K562 (cell line): ENCODE data around the gene MYO1B. TPM values are rescaled to one million over a fixed set of nuclear protein-coding genes. Genes with fewer than 3 reads are reported as not detected.

Experiments
- ATAC-seq: fragments of 200-7000 bp; cut with Tn5 transposase; 3 replicates; pipeline ENCODE4 v1.9.1; 2020; ENCODE audit warnings: moderate library complexity
- BruUV-seq: library from RNA; stranded (reverse); fragments of 400-500 nt; replicated peaks from 2 replicates; lab custom pipeline; 2021; lab: Mats Ljungman, UMichigan
- CTCF ChIA-PET: fragments of 300-600 bp; formaldehyde crosslinking; extraction: SDS; loops from one replicate; lab custom pipeline; 2021; ENCODE audit warnings: low intra/inter-chr PET ratio; lab: Yijun Ruan, JAX
- POLR2A ChIA-PET: fragments of 300-600, 350-650 bp; sonication (Branson Sonifier 250); formaldehyde crosslinking; extraction: SDS; loops from one replicate; lab custom pipeline; 2021; ENCODE audit warnings: antibody characterized with exemption, inconsistent platforms; lab: Yijun Ruan, JAX
- DNase-seq, 4 experiments: peaks; one replicate each; pipeline versions ENCODE4 v3.0.0 to v3.0.0-alpha.2; 2011 to 2018; ENCODE audit warnings: low spot score in 3 of 4, mixed read lengths in 3 of 4; ENCODE audit errors: extremely low read depth in 1 of 4
- FAIRE-seq: peaks from 2 replicates; lab custom pipeline; 2011; peaks lifted over from hg19 to GRCh38; lab: Jason Lieb, UNC
- H2AFZ ChIP-seq: 2 replicates; pipeline ENCODE4 v1.6.0; 2011; ENCODE audit warnings: low read depth, low read length, control low read depth, inconsistent platforms
- H3K27ac ChIP-seq: fragments of 200-600 bp; 3 replicates; pipeline ENCODE4 v1.8.0; 2011; ENCODE audit warnings: low read depth, mild to moderate bottlenecking, control low read depth, inconsistent platforms, low read length, moderate library complexity, mixed read lengths; ENCODE audit errors: extremely low read depth
- H3K27me3 ChIP-seq, 2 experiments: fragments of 300-600 bp in 1 of 2; 2 replicates in 1 of 2; 3 replicates in 1 of 2; pipeline versions ENCODE4 v1.6.0 to v1.8.0; 2011; ENCODE audit warnings: inconsistent platforms in 2 of 2, low read length in 2 of 2, mild to moderate bottlenecking in 1 of 2, mixed read lengths in 1 of 2, moderate library complexity in 1 of 2; ENCODE audit not compliant: control insufficient read depth in 2 of 2, insufficient read depth in 2 of 2
- H3K36me3 ChIP-seq: fragments of 300-600 bp; 3 replicates; pipeline ENCODE4 v1.8.0; 2011; ENCODE audit warnings: mild to moderate bottlenecking, low read length, inconsistent platforms; ENCODE audit not compliant: control insufficient read depth, insufficient read depth
- H3K4me1 ChIP-seq, 2 experiments: fragments of 200-600 bp in 1 of 2; replicated peaks in 1 of 2; 2 replicates in 1 of 2; 3 replicates in 1 of 2; pipeline versions ENCODE4 v1.5.1 to v1.8.0; 2011; ENCODE audit warnings: inconsistent platforms in 2 of 2, low read length in 2 of 2, mild to moderate bottlenecking in 1 of 2, mixed read lengths in 1 of 2, moderate library complexity in 1 of 2; ENCODE audit not compliant: control insufficient read depth in 2 of 2, insufficient read depth in 2 of 2
- H3K4me2 ChIP-seq: 2 replicates; pipeline ENCODE4 v1.6.1; 2011; ENCODE audit warnings: low read length, control low read depth, inconsistent platforms, mixed read lengths; ENCODE audit not compliant: insufficient read depth
- H3K4me3 ChIP-seq: fragments of 200-600 bp; sonication (generic), shearing (Covaris generic); 2 replicates; pipeline ENCODE4 v1.5.1; 2016; ENCODE audit warnings: control low read depth, inconsistent platforms
- H3K79me2 ChIP-seq: fragments of 200-600 bp; 3 replicates; pipeline ENCODE4 v1.8.0; 2011; ENCODE audit warnings: low read length, inconsistent platforms; ENCODE audit not compliant: control insufficient read depth, insufficient read depth
- H3K9ac ChIP-seq, 2 experiments: 2 replicates each; pipeline versions ENCODE4 v1.6.0 to v1.6.1; 2011; ENCODE audit warnings: low read depth in 2 of 2, low read length in 2 of 2, control low read depth in 1 of 2, inconsistent platforms in 1 of 2, mild to moderate bottlenecking in 1 of 2, mixed read lengths in 1 of 2; ENCODE audit not compliant: insufficient read depth in 1 of 2
- H3K9me1 ChIP-seq: one replicate; pipeline ENCODE4 v1.6.0; 2011; ENCODE audit warnings: inconsistent platforms, mild to moderate bottlenecking, low read length, moderate library complexity; ENCODE audit not compliant: control insufficient read depth, insufficient read depth
- H3K9me3 ChIP-seq: replicated peaks from 2 replicates; pipeline ENCODE4 v1.5.1; 2011; ENCODE audit warnings: low read depth, low read length, inconsistent platforms; ENCODE audit not compliant: control insufficient read depth, insufficient read depth
- H4K20me1 ChIP-seq: replicated peaks from 2 replicates; pipeline ENCODE4 v1.6.1; 2011; ENCODE audit warnings: low read length, inconsistent platforms, mixed read lengths; ENCODE audit not compliant: control insufficient read depth, insufficient read depth
- MEF2A ChIP-seq: IDR thresholded peaks from 2 replicates; pipeline ENCODE4 v1.6.1; 2011; ENCODE audit warnings: low read depth, mild to moderate bottlenecking, low read length, moderate library complexity; ENCODE audit not compliant: control insufficient read depth
- MIER1 ChIP-seq: fragments of 450-650 bp; IDR thresholded peaks from 2 replicates; pipeline ENCODE4 v1.6.1; 2016; ENCODE audit warnings: antibody characterized with exemption, mild to moderate bottlenecking, low read depth
- NCOA4 ChIP-seq: fragments of 450-650 bp; IDR thresholded peaks from 2 replicates; pipeline ENCODE4 v1.6.1; 2018; ENCODE audit warnings: mild to moderate bottlenecking; ENCODE audit not compliant: partially characterized antibody
- NONO ChIP-seq, 2 experiments: fragments of 200-400 bp in 1 of 2; fragments of 450-650 bp in 1 of 2; formaldehyde crosslinking in 1 of 2; IDR thresholded peaks; 2 replicates each; pipeline ENCODE4 v1.6.1; 2017; ENCODE audit warnings: low read depth in 2 of 2, mild to moderate bottlenecking in 2 of 2, moderate library complexity in 2 of 2, low read length in 1 of 2
- SMAD3 ChIP-seq: fragments of 450-650 bp; formaldehyde crosslinking; conservative IDR thresholded peaks from 2 replicates; pipeline ENCODE4 v1.4.0; 2020; ENCODE audit warnings: mild to moderate bottlenecking
- ZNF217 ChIP-seq: sonication (generic); formaldehyde crosslinking; IDR thresholded peaks from 2 replicates; pipeline ENCODE4 v1.8.0; 2022; ENCODE audit warnings: mild to moderate bottlenecking, missing genetic modification reagents
- ZNF764 ChIP-seq: fragments of 250-450 bp; sonication (Bioruptor Pico); IDR thresholded peaks from 2 replicates; pipeline ENCODE4 v1.4.0; 2020; ENCODE audit warnings: low read depth, mild to moderate bottlenecking, moderate library complexity
- WGBS: fragments of 100-300 bp; shearing (Covaris generic); methylation state at CpG from one replicate; pipeline ENCODE4 v1.1.6; 2016; ENCODE audit warnings: low coverage, mixed read lengths; ENCODE audit not compliant: insufficient coverage; ENCODE audit errors: missing lambda C conversion rate; 5-methylcytosine and 5-hydroxymethylcytosine counted together
- in situ Hi-C: fragments of 300-500 bp; cut with MboI; formaldehyde crosslinking; loops from 4 replicates; pipeline ENCODE4 v1.15.0; 2018; ENCODE audit warnings: inconsistent platforms, mixed read lengths
- intact Hi-C: fragments of 100-400 bp; cut with micrococcal nuclease; formaldehyde crosslinking; loops from 2 replicates; pipeline ENCODE4 v1.14.2; 2022
- polyA plus RNA-seq, 8 experiments: library from polyadenylated mRNA; depleted of rRNA in 4 of 8; stranded (reverse) in 5 of 8; unstranded in 3 of 8; fragments of >200 nt; fragmentation: Nextera tagmentation in 2 of 8; fragmentation: Illumina TruSeq in 1 of 8; extraction: Ambion mirVana in 2 of 8; extraction: Trizol in 1 of 8; gene quantifications; 2 replicates each; pipeline versions ENCODE4 v1.2.1 to v1.2.3, GENCODE V29; 2011 to 2014; ENCODE audit warnings: inconsistent platforms in 1 of 8, missing spikeins in 1 of 8
- total RNA-seq, 7 experiments: library from RNA; depleted of rRNA in 6 of 7; stranded (reverse); fragments of >200 nt in 6 of 7; fragmentation: Illumina TruSeq in 2 of 7; extraction: Trizol in 2 of 7; gene quantifications; 2 replicates each; pipeline versions ENCODE4 v1.2.1 to v1.2.3, GENCODE V29; 2011 to 2021; ENCODE audit warnings: low replicate concordance in 1 of 7
- TF ChIP-seq, protein P1 (sequence below): fragments of 250-450 bp; sonication (Bioruptor Pico); IDR thresholded peaks from 2 replicates; pipeline ENCODE4 v1.4.0; 2020; ENCODE audit warnings: mild to moderate bottlenecking
- TF ChIP-seq, protein P2 (sequence below): fragments of 250-450 bp; sonication (Bioruptor Pico); IDR thresholded peaks from 2 replicates; pipeline ENCODE4 v1.4.0; 2020

Gene MYO1B
- total and polyA plus RNA-seq, 9 of the 15 experiments (the other 6 are each of a cell fraction or from before 2014, with no cell fraction given) = 0.04 to 0.33 (median 0.20) TPM; not detected in 5

DNA sequence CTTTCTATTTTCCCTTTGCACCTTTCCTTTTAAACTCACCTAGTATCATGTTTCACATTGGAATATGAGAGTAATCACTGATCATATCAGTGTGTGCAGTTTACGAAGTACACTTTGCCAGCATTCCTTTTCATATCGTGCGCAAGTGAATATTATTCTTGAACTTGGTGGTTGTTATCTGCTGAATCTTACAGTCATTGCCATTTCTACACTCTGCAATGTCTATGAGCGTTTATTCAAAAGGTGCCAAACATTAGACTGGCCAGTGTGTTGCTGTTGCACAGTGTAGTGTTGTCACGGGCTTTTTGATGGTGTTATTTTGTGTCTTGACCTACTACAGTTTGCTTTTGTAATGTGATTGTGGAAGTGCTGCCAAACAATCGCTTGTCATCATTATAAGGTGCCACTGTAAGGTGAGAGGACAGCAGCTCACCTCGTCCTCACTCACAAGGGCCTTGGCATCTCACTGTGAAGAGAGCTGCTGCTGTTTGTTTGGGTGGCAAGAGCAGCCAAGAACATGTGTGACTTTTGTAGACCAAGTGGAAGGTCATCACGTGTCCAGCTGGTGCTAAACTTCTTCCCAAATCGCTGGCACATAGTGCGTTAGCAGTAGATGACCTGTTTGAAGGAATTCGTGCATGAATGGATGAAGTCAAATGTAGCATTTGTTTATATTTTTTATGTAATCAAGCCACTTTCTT is 113.3 kb downstream of the MYO1B start:
- ATAC-seq (no peak), DNase-seq (no peak), FAIRE-seq (no peak)
- no peaks in the 10 kb centered on the region for H3K79me2 ChIP-seq
- H4K20me1 ChIP-seq = no peaks in the 10 kb centered on the region
- no peak overlapping the region for H3K9ac ChIP-seq
- CTCF ChIA-PET = no interaction called here
- no peak overlapping the region for H3K27ac ChIP-seq
- in situ Hi-C loops = no loop called here
- H3K9me1 ChIP-seq = no peaks in the 10 kb centered on the region
- 5% methylated on average over 11 of the region's 11 CpGs for WGBS
- no peak overlapping the region for H3K4me2 ChIP-seq
- no peaks in the 10 kb centered on the region for H3K9me3 ChIP-seq
- H3K27me3 ChIP-seq = no peaks in the 10 kb centered on the region
- no TSS peak for BruUV-seq
- no peak overlapping the region for H2AFZ ChIP-seq
- TF ChIP-seq ZNF217 (CRISPR knock-in tag) (no peak), NCOA4 (no peak), MIER1 (no peak), NONO (IDR thresholded peaks at IDR 0.05; ENCODE audit: low read depth in 2 of 2, low read length in 1 of 2) (no peak), SMAD3 (CRISPR knock-in tag) (no peak), MEF2A (no peak), ZNF764 (no peak)
- TF ChIP-seq, protein P1, sequence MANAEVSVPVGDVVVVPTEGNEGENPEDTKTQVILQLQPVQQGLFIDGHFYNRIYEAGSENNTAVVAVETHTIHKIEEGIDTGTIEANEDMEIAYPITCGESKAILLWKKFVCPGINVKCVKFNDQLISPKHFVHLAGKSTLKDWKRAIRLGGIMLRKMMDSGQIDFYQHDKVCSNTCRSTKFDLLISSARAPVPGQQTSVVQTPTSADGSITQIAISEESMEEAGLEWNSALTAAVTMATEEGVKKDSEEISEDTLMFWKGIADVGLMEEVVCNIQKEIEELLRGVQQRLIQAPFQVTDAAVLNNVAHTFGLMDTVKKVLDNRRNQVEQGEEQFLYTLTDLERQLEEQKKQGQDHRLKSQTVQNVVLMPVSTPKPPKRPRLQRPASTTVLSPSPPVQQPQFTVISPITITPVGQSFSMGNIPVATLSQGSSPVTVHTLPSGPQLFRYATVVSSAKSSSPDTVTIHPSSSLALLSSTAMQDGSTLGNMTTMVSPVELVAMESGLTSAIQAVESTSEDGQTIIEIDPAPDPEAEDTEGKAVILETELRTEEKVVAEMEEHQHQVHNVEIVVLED (CRISPR knock-in tag) = no peak
- TF ChIP-seq, protein P2, sequence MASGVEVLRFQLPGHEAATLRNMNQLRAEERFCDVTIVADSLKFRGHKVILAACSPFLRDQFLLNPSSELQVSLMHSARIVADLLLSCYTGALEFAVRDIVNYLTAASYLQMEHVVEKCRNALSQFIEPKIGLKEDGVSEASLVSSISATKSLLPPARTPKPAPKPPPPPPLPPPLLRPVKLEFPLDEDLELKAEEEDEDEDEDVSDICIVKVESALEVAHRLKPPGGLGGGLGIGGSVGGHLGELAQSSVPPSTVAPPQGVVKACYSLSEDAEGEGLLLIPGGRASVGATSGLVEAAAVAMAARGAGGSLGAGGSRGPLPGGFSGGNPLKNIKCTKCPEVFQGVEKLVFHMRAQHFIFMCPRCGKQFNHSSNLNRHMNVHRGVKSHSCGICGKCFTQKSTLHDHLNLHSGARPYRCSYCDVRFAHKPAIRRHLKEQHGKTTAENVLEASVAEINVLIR (CRISPR knock-in tag) = no peak
- H3K4me3 ChIP-seq = no peak overlapping the region
- intact Hi-C loops = no loop called here
- H3K4me1 ChIP-seq = no peaks in the 10 kb centered on the region
- no peaks in the 10 kb centered on the region for H3K36me3 ChIP-seq
- POLR2A ChIA-PET = no interaction called here
